Measurements from ENCODE around the gene IRF8.

IRF8 gene

DNA sequence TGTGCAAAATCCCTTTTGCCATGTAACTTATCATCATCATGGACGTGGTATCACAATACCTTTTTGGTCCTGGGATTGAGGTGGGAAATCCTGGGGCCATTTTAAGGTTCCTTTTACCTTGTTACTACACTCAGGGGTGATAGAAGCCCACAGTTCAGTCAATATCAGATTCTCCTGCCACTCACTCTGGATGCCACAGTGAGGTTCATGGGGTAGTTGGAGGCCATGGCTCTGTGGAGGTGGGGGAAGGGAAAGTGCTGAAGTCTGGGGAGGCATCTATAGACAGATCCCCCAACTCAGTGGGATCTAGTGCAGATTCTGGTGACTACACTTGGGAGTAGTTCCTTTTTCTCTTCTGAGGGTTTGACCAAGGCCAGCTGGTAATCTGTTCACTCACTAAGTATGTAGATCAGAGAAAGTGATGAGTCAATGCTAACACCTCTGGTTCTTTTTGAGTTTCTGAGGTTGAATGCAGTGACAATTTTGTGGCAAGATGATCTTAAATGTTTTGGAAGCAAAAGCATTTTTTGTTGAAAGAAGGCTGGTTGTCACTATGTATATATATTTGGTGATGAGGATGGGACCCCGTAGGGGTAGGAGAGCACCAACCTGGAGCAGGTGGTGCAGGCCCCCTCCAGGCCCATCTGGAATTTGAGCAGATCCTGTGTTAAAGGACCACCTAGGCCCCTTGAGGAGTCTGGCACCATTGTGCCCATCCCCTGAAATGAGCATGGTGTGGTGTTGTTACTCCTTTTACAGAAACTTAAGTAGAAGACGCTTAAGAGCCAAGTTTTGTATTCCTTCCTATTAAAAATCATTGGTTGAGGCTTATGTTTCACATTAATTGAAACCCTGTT is 18.8 kb upstream of the IRF8 start:
- Mint-ChIP-seq H3K4me3 (no peak overlapping the region), H3K27ac (no peak overlapping the region), H3K27me3 (ENCODE audit: low read depth, poor library complexity) (peaks cover 57% of the 10 kb centered on the region), H3K36me3 (ENCODE audit: low read depth) (no peaks in the 10 kb centered on the region), H3K4me1 (no peaks in the 10 kb centered on the region), H3K9me3 (peaks cover 10% of the 10 kb centered on the region)
- TF ChIP-seq, protein P1, sequence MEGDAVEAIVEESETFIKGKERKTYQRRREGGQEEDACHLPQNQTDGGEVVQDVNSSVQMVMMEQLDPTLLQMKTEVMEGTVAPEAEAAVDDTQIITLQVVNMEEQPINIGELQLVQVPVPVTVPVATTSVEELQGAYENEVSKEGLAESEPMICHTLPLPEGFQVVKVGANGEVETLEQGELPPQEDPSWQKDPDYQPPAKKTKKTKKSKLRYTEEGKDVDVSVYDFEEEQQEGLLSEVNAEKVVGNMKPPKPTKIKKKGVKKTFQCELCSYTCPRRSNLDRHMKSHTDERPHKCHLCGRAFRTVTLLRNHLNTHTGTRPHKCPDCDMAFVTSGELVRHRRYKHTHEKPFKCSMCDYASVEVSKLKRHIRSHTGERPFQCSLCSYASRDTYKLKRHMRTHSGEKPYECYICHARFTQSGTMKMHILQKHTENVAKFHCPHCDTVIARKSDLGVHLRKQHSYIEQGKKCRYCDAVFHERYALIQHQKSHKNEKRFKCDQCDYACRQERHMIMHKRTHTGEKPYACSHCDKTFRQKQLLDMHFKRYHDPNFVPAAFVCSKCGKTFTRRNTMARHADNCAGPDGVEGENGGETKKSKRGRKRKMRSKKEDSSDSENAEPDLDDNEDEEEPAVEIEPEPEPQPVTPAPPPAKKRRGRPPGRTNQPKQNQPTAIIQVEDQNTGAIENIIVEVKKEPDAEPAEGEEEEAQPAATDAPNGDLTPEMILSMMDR (IDR thresholded peaks at IDR 0.05) = no peak
- DNase-seq = no peak

DNA sequence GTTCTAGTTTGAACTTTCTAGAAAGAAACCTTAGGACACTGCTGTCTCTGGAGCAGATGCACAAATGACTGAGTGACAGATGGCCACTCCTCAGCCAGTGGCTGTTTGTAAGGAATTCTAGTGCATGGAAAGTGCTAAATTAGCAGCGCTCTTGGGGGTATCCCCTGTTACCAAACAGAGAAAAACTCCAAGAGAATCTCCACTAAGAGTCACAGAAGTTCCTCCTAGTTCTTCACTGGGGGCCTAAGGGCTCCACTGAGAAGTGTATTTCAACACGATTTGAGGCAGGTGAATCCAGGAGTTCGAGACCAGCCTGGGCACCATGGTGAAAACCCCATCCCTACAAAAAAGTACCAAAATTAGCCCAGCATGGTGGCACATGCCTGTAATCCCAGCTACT is 18.1 kb upstream of the IRF8 start:
- Mint-ChIP-seq H3K27me3 (ENCODE audit: low read depth, poor library complexity) (peaks cover 58% of the 10 kb centered on the region), H3K9me3 (peaks cover 10% of the 10 kb centered on the region), H3K4me3 (no peak overlapping the region), H3K36me3 (ENCODE audit: low read depth) (no peaks in the 10 kb centered on the region), H3K27ac (no peak overlapping the region), H3K4me1 (no peaks in the 10 kb centered on the region)
- TF ChIP-seq, protein P1 (IDR thresholded peaks at IDR 0.05) = no peak
- no peak for DNase-seq

DNA sequence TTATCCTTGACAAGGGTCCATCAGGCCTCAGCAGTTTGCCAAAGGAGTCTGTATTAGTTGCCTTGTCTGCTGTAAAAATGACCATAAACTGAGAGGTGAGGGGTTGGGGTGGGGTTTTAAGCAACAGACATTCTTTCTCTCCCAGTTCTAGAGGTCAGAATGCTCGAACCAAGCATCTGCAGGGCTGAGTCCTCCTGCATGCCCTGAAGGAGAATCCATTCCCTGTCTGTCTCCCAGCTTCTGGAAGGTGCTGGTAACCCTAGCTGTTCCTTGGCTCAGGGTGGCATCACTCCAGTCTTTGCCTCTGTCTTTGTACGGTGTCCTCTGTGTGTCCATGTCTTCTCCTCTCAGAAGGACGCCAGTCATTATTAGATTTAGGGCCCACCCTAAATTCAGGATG is 17.5 kb upstream of the IRF8 start:
- Mint-ChIP-seq H3K27me3 (ENCODE audit: low read depth, poor library complexity) (peaks cover 60% of the 10 kb centered on the region), H3K27ac (no peak overlapping the region), H3K4me3 (no peak overlapping the region), H3K36me3 (ENCODE audit: low read depth) (no peaks in the 10 kb centered on the region), H3K4me1 (no peaks in the 10 kb centered on the region), H3K9me3 (peaks cover 7% of the 10 kb centered on the region)
- no peak for DNase-seq
- TF ChIP-seq, protein P1 (IDR thresholded peaks at IDR 0.05) = no peak

DNA sequence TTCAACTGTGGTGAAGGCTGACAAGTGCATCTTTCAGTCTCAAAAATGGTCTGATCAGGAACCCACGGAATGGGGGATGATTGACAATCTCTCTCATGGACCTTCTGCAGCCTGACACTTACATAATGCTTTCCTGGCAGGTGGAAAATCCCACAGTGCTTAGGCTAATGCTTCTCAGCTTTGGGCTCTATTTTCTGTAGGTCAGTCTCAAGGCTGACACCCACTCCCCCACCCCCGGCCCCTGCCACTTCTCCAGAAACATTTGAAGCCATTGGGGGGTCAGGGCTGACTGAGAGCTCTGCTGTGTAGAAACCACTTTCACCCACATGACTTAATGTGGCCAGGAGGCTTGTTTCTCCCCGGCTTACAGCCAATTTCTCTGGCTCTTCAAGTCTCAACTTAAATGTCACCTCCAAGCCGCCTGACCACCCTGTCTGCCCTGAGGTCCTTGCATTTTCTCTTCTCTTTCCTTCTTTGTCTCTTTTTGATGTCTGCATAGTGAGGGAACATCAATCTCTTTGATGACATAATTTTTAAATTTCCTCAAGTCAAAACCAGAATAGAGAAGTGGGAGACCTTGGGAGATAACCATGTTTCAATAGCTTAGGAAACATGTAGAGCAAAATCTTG is 16.7 kb upstream of the IRF8 start:
- Mint-ChIP-seq H3K36me3 (ENCODE audit: low read depth) (no peaks in the 10 kb centered on the region), H3K27me3 (ENCODE audit: low read depth, poor library complexity) (peaks cover 61% of the 10 kb centered on the region), H3K4me3 (no peak overlapping the region), H3K4me1 (no peaks in the 10 kb centered on the region), H3K27ac (no peak overlapping the region), H3K9me3 (no peaks in the 10 kb centered on the region)
- no peak for DNase-seq
- TF ChIP-seq, protein P1 (IDR thresholded peaks at IDR 0.05) = no peak

DNA sequence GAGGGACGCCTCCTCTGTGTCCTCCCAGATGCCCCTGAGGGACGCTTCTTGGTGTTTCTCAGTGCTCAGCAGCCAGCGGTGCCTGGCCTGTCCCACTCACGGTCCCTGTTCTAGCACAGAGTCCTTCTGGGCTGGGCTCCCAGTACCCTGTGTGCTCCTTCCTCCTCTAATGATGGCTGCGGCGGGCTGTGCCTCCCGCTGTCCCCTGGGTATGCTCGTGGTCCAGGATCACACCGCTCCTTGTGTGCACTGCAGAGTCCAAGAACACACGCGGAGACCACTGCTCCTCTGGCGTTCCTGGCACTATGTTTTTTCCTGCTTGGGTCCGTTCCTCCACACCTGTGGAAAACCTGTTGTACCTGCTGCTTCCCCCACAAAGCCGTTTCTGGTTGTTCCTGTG is 15.1 kb upstream of the IRF8 start:
- no peaks in the 10 kb centered on the region for H3K36me3 Mint-ChIP-seq (ENCODE audit: low read depth)
- H3K4me3 Mint-ChIP-seq = no peak overlapping the region
- H3K9me3 Mint-ChIP-seq = no peaks in the 10 kb centered on the region
- H3K4me1 Mint-ChIP-seq = no peaks in the 10 kb centered on the region
- TF ChIP-seq, protein P1 (IDR thresholded peaks at IDR 0.05) = no peak
- DNase-seq = no peak
- H3K27me3 Mint-ChIP-seq (ENCODE audit: low read depth, poor library complexity) = peaks cover 72% of the 10 kb centered on the region
- no peak overlapping the region for H3K27ac Mint-ChIP-seq

All from nephron progenitor cell (in vitro differentiated cells).